ENCODE results near the gene SPRING1.
"Not testable (repeated sequence)": the region's sequence is repeated elsewhere in the genome, so short reads cannot be mapped to it uniquely, and the experiment has no call there.

Gene SPRING1, protein sequence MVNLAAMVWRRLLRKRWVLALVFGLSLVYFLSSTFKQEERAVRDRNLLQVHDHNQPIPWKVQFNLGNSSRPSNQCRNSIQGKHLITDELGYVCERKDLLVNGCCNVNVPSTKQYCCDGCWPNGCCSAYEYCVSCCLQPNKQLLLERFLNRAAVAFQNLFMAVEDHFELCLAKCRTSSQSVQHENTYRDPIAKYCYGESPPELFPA

DNA sequence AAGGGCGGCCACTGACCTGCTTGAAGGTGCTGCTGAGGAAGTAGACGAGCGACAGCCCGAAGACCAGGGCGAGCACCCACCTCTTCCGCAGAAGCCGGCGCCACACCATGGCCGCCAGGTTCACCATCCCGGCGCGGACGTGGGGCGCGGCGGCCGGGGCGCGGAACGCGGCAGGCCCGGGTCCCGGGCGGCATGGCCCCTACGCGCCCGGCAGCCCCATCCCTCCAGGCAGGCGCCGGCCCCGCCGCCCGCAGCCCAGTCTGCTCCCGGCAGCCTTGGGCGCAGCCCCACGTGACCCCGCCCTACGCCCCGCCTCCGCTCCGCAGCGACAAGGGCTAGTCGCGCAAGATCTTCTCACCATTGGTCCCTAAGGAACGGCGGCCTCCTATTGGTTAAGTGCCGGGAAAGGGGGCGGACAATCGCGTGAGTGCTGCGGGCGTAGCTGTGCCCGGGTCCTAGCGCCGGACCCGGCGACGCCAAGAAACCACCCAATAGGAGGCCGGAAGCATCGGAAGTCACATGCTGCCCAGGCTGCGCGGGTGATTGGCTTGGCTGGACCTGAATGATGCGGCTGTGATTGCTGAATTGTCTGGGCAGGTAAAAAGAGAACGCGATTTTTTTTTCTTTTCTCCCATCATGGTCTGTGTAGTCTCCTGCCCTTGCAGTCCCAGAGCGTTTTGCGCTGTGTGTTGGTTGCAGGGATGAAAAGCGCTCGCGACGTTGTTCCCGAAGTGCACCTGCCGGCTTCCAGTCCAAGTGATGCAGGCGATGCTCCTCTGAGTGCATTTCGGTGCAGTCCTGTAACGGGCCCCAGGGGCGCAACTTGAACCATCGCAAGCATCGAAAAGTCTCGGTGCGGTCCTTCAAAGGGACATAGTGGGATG is at the start of gene SPRING1, which contains the start of gene RNFT2:
Gene SPRING1, minus strand, starts transcription at position 296 of the 884 bp plus-strand sequence. Its CDS starts 169 bp downstream, at position 127.
Gene RNFT2, plus strand, starts transcription at position 542 of the 884 bp plus-strand sequence. CDS start 2,183 bp downstream, outside the sequence.
- peak; percentile 100 for DNase-seq (ENCODE audit: low spot score)

DNA sequence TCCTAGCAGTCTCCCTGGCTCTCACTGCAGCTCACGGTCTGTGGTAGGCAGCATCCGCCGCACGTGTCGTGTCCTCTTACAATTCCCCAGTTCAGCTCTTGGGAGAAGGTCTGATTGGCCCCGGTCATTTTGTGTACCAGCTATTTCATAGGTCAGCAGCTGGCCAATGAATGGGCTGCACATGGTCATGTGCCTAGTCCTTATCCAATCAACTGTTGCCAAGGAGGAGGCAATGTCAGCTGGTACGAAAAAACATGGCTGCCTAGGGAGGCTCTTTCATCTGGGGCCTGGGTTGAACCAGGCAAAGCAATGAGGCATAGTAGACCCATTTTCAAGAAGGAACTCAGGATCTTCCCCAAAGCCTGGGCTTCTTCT is 46.4 kb upstream of the SPRING1 start:
- no peak for DNase-seq (ENCODE audit: low spot score)

DNA sequence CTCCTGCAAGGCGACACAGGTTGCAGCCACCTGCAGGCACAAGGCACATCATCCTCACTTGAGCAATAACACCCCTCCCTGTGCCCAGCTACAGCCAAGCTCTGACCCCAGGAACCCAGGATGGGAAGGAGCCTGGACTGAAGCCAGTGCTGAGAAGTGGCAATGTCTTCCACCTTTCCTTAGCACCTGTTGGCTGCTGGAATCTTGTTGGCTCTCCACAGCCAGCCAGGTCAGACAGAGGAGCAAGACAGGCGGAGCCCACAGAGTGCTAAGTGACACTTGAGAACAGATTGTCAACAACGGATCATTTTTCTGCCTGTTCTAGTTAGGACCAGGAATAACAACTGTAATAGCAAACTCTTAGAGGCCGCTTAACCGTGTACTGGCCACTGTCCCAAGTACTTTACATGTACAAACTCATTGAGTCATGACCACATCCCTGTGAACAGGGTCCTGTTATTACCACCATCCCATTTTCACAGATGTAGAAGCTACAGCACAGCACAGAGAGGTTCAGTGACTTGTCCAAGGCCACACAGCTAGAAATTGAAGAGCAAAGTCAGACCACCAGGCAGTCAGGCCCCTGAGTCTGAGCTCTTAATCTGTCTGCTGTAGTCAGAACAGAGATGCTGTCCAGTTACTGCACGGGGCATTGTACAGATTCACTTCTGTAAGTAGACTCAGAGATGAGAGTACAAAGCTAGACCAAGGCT is 45.8 kb upstream of the SPRING1 start:
- no peak for DNase-seq (ENCODE audit: low spot score)

DNA sequence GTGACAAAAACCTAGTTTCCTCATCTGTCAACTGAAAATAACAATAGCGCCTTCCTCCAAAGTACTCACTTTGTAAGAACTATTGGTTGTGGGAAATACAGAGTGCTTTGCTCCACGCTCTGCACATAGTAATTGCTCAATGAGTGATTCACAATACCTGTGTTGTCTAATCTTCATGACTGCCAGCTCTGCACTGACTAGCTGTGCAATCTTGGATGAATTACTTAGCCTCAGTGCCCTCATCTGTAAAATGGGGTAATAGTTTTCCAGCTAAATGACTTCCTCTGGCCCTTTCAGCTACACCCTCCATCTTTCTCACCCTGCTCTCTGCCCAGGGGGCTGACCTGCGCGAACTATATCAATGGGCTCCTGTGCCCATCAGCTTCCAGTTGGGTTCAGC is 43.1 kb upstream of the SPRING1 start:
- DNase-seq (ENCODE audit: low spot score): no peak

DNA sequence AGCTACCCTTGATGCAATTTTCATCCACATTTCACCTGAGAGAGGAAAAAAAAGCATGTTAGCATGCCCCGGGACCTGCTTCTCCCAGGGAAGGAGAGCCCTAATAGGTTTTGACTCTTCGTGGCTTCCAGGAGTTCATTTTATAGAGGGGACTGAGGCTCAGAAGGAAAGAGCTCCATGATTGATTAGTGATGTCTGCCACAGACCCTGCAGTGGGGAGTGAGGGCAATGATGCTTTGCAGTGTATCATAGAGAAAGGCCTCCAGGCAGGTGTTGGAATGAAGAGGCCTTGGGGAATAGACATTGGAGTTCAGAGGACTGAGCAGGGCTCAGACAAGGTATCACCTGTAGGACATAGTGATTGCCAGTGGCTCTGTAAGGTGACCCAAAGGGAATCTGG is 41.7 kb upstream of the SPRING1 start:
- DNase-seq (ENCODE audit: low spot score): no peak

DNA sequence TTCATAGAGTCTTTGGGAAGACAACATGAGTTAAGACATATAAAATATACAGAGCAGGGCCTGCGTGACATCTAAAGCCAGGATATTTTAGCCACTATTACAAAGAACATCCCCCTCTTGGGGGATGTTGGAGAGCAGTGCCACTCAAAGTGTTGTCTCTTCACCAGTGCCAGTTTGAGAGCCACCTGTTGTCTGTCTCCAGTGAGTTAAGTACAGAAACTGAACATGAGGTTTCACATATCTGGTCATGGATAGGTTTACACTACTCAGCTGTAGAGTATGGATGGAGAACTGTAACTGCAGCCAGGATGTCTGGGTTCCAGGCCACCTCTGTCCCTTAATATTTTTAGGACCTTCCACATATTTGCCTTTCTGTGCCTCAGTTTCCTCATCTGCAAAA is 39.4 kb upstream of the SPRING1 start:
- DNase-seq (ENCODE audit: low spot score): no peak

DNA sequence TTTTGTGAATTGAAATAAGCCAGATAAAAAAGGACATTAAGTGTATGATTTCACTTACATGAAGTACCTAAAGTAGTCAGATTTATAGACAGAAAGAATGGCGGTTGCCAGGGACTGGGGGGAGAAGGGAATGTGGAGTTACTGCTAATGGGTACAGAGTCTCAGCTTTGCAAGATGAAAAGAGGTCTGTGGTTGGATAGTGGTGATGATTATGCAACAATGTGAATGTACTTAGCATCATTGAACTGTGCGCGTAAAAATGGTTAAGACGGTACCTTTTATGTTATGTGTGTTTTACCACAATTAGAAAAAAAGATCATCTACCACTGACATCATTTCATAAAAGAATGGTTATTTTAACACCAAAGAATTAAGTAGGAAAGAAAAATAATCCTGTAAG is 36.2 kb upstream of the SPRING1 start:
- DNase-seq (ENCODE audit: low spot score): no peak

DNA sequence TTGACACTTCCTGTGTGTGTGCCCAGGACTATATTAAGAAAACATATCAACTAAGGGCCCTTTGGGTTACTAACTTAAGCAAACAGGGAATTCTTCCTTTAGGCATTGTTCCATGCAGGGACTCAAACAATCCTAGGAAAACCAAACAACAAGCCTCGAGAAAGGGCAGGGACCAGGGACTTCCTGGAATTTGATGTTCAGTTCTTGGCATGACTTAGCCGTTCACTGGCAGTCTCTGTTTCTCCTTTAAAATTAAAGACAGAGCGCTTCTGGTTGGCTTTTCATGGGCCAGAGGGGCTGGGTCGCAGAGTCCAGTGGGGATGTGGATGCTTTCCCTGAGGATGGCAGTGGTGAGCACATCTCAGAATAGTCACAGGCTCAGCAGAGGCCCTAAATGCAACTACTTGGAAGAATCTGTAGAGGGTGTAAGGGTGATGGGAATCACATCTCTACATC is 35.4 kb upstream of the SPRING1 start:
- DNase-seq (ENCODE audit: low spot score): no peak

DNA sequence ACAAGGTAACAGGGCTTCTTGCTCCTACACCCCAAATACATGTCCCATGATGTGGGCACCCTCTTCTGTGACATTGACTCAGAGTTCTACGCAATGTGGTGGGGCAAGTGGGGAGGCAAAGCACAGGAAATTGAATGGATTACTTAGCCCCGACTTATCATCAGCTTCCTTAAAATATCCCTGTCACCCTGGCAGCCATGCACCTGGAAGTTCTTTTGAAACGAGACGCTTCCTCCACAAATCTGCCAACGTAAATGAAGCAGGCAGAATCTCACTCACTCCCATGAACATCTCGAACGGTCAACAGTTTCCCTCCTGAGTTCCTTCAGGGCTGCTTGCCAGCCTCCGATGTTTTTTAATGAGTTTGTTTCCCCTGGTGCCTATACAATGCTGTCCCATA is 33.8 kb upstream of the SPRING1 start:
- DNase-seq (ENCODE audit: low spot score): no peak

DNA sequence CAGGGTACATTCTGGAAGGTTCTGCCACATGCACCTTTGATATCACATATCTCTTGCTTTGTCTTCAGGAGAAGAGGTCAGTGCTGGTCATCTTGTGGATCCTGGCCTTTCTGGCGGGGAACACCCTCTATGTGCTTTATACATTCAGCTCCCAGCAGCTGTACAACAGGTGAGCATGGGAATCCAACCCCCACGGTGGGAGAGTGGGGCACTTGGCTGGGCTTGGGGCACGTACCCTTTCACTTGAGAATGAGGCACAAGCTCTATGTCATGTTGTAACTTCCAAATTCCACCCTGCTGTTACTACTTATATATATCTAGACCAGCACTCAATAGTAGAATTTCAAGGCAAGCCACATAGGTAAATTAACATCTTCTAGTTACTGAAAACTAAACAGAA is 28.9 kb upstream of the SPRING1 start:
- no peak for DNase-seq (ENCODE audit: low spot score)

DNA sequence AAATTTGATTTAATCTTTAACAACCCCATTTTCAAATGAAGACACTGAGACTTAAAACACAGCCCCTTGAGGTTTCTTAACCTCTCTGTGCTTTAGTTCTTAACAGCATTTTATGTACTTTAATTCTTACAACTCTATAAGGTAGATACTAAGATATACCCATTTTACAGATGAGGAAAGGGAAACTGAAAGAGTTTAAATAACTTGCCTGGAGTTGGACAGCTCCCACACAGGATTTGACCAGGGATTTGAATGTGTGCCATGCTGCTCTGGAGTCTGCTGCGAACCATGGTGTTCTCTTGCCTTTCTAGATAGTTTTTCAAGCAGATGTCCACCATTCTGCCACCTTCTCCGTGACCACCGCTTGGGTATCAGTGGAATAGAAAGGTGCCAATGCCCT is 28.4 kb upstream of the SPRING1 start:
- no peak for DNase-seq (ENCODE audit: low spot score)

DNA sequence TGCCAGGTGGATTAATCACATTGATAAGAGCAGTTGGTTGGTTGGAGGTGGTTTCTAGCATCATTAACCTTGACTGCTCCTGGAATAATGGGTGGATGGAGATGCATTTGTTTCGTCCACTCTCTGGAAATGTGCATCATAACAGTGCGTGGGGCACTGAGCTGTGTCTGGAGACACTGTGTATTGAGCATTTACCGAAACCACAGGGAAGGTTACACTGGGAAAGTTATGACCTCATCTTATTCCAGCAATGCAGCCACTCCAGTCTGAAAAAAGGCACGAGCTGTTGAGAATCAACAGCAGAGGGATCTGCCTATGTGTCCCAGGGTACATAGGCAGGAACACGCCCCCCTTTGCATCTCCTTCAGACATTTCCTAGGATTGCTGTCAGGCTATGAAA is 27.4 kb upstream of the SPRING1 start:
- DNase-seq (ENCODE audit: low spot score): no peak

DNA sequence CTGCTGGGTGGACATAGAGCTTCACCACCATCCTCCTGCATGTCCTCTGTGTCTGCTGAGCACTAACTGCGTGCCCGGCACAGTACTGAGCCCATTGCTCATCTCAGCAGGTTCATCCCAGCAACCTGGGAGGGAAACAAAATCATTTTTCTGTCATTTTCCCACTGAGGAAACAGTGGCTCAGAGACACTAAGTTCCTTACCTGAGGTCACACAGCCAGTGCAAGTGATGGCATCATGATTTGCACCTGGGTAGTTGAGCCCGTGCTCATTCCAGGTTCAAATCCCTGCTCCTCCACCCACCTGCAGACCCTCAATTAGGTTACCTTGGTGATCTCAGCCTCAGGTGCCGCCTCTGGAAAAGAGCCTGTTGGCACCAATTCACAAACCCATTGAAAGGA is 23.6 kb upstream of the SPRING1 start:
- no peak for DNase-seq (ENCODE audit: low spot score)

DNA sequence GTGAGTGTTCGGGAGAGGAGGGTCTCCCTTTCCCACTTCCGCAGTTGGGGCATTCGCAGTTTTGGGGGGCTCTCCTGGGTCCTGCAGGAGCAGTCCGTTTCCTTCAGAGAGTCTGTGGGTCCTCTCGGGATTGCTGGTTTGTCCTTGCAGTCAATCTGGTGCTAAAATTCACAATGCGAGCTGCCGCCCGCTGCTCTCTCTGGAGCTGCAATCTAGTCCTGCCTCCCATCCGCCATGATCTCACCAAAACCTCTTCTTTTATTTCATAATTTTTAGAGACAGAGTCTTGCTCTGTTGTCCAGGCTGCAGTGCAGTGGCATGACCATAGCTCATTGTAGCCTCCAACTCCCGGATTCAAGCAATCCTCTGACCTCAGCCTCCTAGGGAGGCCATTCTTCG is 22.8 kb upstream of the SPRING1 start:
- no peak for DNase-seq (ENCODE audit: low spot score)

DNA sequence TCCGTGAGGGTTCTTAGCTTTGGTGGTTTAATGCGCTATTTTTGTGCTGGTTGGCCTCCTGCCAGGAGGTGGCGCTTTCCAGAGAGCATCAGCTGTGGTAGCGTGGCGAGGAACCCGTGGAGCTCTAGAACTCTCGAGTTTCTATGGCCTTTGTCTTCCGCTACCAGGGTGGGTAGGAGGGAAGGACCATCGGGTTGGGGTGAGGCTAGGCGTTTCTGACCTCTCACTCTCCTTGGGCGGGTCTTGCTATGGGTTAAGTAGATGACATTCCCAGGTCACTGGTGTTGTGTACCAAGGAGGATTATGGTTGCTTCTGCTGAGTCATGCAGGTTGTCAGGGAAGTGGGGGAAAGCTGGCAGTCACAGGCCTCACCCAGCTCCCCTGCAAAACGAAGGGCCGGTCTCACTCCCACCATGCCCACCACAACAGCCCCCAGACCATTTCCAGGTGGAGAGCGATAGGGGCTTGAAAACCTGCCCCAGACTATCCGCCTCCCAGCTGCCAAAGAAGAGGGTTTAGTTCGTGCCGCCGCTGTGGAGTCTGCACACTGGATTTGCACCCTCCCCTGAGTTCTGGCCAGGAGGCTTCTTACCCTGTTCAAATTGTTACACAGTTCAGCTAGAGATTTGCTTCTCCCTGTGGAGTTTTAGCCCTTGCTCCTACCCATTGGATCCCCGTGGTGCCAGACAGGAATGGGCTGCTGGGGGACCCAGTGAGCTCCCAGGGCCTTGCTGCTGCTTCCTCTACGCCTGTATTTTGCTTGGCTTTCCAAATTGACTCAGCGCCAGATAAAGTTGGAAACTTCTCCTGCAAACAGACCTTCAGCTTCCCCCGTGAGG is 22.1 kb upstream of the SPRING1 start:
- DNase-seq (ENCODE audit: low spot score): no peak

DNA sequence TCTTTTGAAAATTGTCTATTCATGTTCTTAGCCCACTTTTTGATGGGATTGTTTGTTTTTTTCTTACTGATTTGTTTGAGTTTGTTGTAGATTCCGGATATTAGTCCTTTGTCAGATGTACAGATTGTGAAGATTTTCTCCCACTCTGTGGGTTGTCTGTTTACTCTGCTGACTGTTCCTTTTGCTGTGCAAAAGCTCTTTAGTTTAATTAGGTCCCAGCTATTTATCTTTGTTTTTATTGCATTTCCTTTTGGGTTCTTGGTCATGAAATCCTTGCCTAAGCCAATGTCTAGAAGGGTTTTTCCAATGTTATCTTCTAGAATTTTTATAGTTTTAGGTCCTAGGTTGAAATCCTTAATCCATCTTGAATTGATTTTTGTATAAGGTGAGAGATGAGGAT is 16.9 kb upstream of the SPRING1 start:
- not testable (repeated sequence) for DNase-seq (ENCODE audit: low spot score)

DNA sequence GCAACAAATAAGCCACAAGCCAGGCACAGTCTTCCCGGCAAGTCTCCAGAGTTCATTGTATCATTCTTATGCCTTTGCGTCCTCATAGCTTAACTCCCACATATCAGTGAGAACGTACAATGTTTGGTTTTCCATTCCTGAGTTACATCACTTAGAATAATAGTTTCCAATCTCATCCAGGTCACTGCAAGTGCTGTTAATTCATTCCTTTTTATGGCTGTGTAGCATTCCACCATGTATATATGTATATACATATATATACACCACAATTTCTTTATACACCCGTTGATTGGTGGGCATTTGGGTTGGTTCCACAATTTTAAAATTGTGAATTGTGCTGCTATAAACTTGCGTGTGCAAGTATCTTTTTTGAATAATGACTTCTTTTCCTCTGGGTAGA is 16.2 kb upstream of the SPRING1 start:
- DNase-seq (ENCODE audit: low spot score): not testable (repeated sequence)

DNA sequence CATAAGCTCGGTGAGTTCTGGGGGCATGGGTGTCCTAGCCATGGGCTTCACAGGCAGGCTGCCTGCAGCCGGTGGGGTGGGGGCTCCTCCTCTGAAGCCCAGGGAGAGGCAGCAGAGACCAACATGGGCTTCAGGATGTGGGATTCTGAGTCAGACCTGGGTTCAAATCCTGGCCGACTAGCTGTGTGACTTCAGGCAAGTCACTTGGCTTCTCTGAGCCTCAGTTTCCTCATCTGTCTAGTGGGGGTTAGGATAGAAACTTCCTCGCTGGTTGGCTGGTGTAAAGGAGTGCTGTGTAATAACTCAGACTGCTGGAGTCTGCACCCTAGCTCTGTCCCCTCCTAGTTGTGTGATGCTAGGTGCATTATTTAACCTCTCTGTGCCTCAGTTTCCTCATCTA is 12.4 kb upstream of the SPRING1 start:
- DNase-seq (ENCODE audit: low spot score): no peak

DNA sequence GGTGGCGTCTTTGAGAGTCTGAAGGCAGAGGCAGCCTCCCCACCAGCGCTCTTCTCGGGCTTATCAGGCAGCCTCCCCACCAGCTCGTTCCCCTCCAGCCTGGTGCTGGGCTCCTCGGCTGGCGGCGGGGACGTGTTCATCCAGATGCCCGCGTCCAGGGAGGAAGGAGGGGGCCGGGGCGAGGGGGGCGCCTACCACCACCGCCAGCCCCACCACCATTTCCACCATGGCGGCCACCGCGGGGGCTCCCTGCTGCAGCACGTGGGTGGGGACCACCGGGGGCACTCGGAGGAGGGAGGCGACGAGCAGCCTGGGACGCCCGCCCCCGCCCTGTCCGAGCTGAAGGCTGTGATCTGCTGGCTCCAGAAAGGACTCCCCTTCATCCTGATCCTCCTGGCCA is 12.0 kb upstream of the SPRING1 start:
- DNase-seq (ENCODE audit: low spot score): no peak

DNA sequence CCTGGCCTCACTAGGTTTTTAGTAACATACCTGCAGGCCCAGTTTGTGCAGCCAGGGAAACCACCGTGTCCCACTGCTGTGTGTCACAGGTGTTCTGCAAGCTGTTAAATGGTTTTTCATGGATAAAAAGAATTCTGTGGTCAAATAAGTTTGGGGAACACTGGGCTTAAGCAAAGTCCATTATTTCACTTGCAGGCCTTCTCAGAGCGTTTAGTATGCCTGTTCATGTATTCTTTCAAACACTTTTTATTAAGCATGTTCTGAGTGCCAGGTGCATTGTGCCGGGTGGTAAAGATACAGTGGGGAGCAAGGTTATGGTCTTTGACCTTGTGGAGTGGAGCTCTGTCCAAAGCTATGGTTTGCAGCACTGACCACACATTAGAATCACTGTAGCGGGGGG is 7.7 kb upstream of the SPRING1 start:
- DNase-seq (ENCODE audit: low spot score): no peak

DNA sequence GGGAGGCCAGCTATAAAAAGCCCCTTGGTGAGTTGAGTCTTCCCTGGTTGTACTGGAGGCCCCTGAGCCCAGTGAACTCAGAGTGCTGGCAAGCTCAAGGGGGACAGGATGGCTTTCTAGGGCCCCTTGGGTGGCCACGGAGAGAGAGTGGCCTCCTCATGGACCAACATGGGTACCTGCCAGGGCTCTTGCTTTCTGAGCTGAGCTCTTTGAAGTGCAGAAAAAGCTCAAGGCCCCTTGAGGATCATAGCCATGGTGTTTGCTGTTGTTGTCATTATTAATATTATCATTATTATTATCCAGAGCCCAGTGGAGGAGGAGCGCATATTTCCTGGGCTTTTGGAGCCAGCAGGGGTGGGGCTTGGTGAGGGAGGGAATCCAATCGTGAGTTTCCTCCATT is 6.9 kb upstream of the SPRING1 start:
- no peak for DNase-seq (ENCODE audit: low spot score)

DNA sequence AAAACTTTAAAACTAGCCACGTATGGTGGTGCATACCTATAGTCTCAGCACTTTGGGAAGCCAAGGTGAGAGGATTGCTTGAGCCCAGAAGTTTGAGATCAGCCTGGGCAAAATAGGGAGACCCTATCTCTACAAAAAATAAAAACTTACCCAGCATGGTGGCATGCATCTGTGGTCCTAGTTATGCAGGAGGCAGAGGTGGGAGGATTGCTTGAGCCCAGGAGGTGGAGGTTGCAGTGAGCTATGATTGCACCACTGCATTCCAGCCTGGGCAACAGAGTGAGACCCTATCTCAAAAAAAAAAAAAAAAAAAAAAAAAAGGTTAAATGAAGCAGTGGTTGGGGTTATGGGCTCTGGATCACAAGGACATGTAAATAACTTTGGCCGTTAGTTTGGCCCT is 4.9 kb upstream of the SPRING1 start:
- DNase-seq (ENCODE audit: low spot score): not testable (repeated sequence)

All from LoVo (cell line).